Measurements from ENCODE around the gene CRISP1.

The CRISP1 gene

DNA sequence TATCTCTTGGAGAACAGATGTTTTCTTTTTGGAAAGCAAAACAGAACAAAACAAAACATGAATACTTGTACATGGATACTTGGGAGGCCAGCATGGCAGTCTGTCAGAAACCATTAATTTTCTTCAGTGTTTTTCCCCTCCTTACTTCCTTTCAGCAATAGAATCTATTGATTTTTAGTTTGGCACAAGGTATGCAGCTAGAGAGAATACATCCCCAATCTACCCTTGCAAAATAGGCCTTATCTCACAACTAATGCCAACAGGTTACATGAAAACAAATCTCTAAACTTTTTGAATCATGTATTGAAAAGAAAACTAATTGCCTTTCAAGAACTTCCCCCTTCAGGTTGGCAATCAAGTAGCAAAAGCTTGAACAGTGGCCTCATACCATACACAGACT, 82.1 kb downstream of the CRISP1 start:
- TF ChIP-seq CTCF (IDR thresholded peaks at IDR 0.05; ENCODE audit: extremely low read depth, missing control alignments) = no peak
- no peak for DNase-seq (ENCODE audit: low spot score)

All from GM20000 (cell line).